Mucosa of descending colon (tissue), 3 donors: Measurements from ENCODE around the gene NCKAP1. TPM values are rescaled to one million over a fixed set of nuclear protein-coding genes. Genes with fewer than 3 reads are reported as not detected.

Experiments
- ATAC-seq: fragments of 200-7000 bp; cut with Tn5 transposase; one replicate; pipeline ENCODE4 v1.9.1; 2020; ENCODE audit warnings: mild to moderate bottlenecking, moderate library complexity
- DNase-seq, 3 donors: peaks; one replicate each; pipeline ENCODE4 v3.0.0-alpha.2; 2020
- H3K36me3 ChIP-seq: fragments of 200-600 bp; one replicate; pipeline ENCODE4 v1.8.0; 2021; ENCODE audit warnings: low read depth, mild to moderate bottlenecking
- H3K4me1 ChIP-seq: fragments of 200-600 bp; one replicate; pipeline ENCODE4 v1.8.0; 2021; ENCODE audit warnings: low read depth, mild to moderate bottlenecking
- H3K4me3 ChIP-seq: fragments of 200-600 bp; one replicate; pipeline ENCODE4 v1.8.0; 2021; ENCODE audit warnings: mild to moderate bottlenecking
- H3K9me3 ChIP-seq: fragments of 200-600 bp; one replicate; pipeline ENCODE4 v1.8.0; 2021; ENCODE audit warnings: mild to moderate bottlenecking
- intact Hi-C, 2 donors: fragments of 100-400 bp; cut with DNase I in 1 of 2; cut with micrococcal nuclease in 1 of 2; formaldehyde crosslinking; loops; one replicate each; pipeline versions ENCODE4 v1.11.0 to v1.11.1; 2022; cut with DNase I, micrococcal nuclease
- total RNA-seq, 3 donors: library from RNA; stranded (reverse); fragmentation: NEBNext Ultra II Directional in 2 of 3; extraction: Animal tissue kit (Norgen Biotek cat#: 25700) in 2 of 3; gene quantifications; one replicate each; pipeline versions ENCODE4 v1.2.1 to v1.2.4, GENCODE V29; 2021 to 2023
- TF ChIP-seq, protein P1 (sequence below): fragments of 200-600 bp; IDR thresholded peaks from one replicate; pipeline ENCODE4 v1.8.0; 2022; ENCODE audit warnings: antibody characterized with exemption, mild to moderate bottlenecking
- donor health status: DM: no; HTN: no; CAD: no; lungs with moderate emphysema.
- donor health status: DM: no; HTN: no; CAD: no.
- donor health status: DM: no; HTN: yes; CAD: no.

NCKAP1 gene
- total RNA-seq, 3 donors from 2014 or later = 81.5 to 194 (median 87.2) TPM

DNA sequence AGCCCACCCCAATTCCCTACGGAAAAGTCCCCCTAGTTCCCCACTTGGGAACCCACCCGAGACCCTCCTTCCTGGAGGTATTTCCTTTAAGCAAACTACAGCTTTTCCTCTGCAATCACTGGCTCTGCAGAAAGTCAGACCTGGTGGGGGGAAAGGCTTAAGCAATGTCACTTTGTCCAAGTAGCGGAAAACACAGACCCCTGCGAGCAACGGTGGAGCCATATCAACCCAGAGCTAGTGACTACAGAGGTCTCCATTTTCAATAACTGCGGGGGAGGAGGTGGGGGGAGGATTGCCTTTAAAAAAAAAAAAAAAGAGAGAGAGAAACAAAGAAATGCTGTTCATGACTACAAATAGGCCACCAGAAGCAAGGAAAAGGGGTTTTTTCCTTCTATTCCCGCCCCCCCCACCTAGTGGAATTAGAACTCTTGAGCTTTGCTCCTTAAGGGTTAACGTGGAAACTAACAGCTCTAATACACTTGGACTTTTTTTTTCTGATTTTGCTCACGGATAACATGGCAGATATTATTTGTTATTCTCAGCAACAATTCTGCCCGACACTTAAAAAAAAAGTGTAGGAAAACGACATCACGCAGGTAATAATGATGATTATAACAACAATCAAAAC lies 170.7 kb downstream of the NCKAP1 start:
- Histone ChIP-seq H3K36me3 (no peaks in the 10 kb centered on the region), H3K4me3 (no peak overlapping the region), H3K4me1 (peaks cover 9% of the 10 kb centered on the region), H3K9me3 (no peaks in the 10 kb centered on the region)
- TF ChIP-seq, protein P1, sequence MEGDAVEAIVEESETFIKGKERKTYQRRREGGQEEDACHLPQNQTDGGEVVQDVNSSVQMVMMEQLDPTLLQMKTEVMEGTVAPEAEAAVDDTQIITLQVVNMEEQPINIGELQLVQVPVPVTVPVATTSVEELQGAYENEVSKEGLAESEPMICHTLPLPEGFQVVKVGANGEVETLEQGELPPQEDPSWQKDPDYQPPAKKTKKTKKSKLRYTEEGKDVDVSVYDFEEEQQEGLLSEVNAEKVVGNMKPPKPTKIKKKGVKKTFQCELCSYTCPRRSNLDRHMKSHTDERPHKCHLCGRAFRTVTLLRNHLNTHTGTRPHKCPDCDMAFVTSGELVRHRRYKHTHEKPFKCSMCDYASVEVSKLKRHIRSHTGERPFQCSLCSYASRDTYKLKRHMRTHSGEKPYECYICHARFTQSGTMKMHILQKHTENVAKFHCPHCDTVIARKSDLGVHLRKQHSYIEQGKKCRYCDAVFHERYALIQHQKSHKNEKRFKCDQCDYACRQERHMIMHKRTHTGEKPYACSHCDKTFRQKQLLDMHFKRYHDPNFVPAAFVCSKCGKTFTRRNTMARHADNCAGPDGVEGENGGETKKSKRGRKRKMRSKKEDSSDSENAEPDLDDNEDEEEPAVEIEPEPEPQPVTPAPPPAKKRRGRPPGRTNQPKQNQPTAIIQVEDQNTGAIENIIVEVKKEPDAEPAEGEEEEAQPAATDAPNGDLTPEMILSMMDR = no peak
- ATAC-seq (no peak), DNase-seq (no peak)
- intact Hi-C loops = no loop called here

DNA sequence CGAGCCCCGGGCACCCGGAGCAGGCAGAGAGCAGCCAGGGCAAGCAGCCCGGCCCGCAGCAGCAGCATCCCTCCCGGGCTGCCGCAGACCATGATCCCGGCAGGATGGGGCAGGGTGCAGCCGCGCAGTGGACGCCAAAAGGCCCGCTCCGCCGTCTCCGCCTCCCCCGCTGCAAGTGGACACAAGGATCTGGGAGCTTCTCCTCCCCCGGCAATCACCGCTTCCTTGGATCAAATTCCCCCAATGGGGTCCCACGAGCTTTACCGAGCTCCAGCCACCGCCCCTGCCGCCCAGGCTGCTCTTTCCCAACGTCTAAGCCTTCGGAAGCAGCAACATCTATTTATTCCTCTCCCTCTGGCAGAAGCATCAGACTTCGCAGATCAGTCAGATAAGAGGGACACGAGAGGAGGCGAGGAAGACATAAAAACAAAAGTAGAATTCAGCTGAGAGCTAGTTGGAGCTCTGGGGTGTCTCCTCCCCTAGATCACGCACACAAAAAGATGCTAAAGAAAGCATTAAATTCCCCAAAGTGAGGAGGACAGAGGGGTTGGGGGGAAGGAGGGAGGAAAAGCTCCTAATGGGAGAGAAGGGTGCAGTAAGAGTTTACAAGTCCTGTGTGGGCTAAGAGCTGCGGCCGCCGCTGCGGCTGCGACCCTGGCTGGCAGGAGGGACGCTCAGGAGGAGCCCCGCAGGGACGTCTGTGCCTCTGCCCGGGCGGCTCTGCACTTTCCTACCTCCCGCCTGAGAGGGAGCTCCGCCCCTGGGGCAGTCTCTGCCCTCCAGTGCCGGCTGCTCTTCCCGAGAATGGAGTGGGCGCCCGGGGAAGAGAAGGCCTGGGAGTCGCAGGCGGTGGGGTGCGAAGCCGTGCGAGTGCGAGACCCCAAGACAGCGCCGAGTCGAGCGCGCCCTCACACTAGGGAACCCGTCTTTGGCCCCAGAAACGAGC lies 171.5 kb downstream of the NCKAP1 start, which contains the start of gene FRZB:
Gene FRZB (minus strand): TSS at position 177 of the 946 bp plus-strand sequence. CDS start 85 bp downstream, at position 92.
- Histone ChIP-seq H3K4me3 (peak within 1 kb of the TSS; percentile 1), H3K36me3 (no peaks in the 10 kb centered on the region), H3K9me3 (no peaks in the 10 kb centered on the region), H3K4me1 (peaks cover 9% of the 10 kb centered on the region)
- DNase-seq (peak; percentile 46 to 62 (median 56)), ATAC-seq (peak; percentile 75)
- TF ChIP-seq, protein P1 = no peak
- intact Hi-C loops = no loop called here

GRCh38 chr2:182866095-182866460 lies 172.2 kb downstream of the NCKAP1 start:
- Histone ChIP-seq H3K4me3 (no peak overlapping the region), H3K4me1 (peaks cover 9% of the 10 kb centered on the region), H3K36me3 (no peaks in the 10 kb centered on the region), H3K9me3 (no peaks in the 10 kb centered on the region)
- intact Hi-C loops = no loop called here
- ATAC-seq (peak; percentile 9), DNase-seq (peak; percentile 10 to 48 (median 29))
- TF ChIP-seq, protein P1 = no peak

DNA sequence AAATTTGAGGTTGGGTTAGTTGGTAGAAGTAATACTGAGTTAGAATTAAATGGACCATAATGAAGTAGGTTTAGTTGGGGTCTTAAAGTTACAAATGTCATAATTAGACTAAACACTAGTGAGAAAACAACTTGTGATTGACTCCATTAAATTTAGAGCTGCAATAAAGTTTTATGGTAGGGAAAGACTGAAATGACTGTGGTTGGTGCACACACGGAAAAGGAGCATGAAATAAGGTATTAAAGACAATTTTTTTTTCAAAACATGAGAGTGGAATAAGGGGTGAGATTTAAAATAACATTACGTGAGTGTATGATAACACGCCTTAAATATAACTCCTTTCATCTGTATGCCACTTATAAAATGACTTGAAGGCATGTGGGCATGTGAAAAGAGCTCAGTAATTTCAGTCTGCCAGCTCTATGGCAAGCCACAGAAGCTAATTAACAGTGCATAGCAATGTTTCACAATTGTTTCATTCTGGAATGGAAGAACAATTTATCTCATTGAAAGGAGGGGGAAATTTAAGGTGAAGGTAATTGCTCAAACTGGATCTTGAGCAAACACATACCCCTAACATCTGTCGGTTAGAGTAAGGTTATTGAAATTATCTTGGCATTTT lies 173.2 kb downstream of the NCKAP1 start:
- intact Hi-C loops = no loop called here
- DNase-seq (no peak), ATAC-seq (no peak)
- no peaks in the 10 kb centered on the region for H3K9me3 ChIP-seq
- H3K4me3 ChIP-seq = no peak overlapping the region
- TF ChIP-seq, protein P1 = no peak
- no peaks in the 10 kb centered on the region for H3K36me3 ChIP-seq
- peaks cover 9% of the 10 kb centered on the region for H3K4me1 ChIP-seq

DNA sequence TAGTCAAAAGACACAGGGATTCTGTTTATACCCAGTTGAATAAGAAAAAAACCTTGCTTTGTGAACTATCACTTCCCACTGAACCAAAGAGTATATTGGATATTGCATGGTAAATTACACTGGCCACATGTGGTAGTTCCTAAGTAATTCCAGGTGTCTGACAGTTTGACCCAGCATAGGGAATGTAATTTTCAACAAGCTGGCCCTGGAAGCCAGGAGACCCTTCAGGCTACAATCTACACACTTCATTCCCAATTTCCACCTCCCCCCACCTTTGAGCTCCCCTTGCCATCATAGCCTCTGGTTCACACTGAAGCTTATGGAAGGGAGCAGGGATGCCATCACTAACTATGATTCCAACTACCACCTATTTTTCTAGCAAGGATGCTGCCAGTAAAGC lies 174.6 kb downstream of the NCKAP1 start:
- peaks cover 9% of the 10 kb centered on the region for H3K4me1 ChIP-seq
- intact Hi-C loops = no loop called here
- TF ChIP-seq, protein P1 = no peak
- ATAC-seq (no peak), DNase-seq (no peak)
- H3K36me3 ChIP-seq = no peaks in the 10 kb centered on the region
- no peaks in the 10 kb centered on the region for H3K9me3 ChIP-seq
- H3K4me3 ChIP-seq = no peak overlapping the region
